Left colon (tissue), 2 donors: Measurements from ENCODE around the gene NHS. TPM values are rescaled to one million over a fixed set of nuclear protein-coding genes. Genes with fewer than 3 reads are reported as not detected.

Experiments used
- ATAC-seq: fragments of 200-7000 bp; cut with Tn5 transposase; one replicate; pipeline ENCODE4 v1.9.1; 2020; ENCODE audit warnings: mild to moderate bottlenecking, moderate library complexity
- DNase-seq, 2 donors: peaks; one replicate each; pipeline ENCODE4 v3.0.0-alpha.2; 2020
- intact Hi-C, 2 donors: fragments of 100-400 bp; cut with DNase I in 1 of 2; cut with micrococcal nuclease in 1 of 2; formaldehyde crosslinking; loops; one replicate each; pipeline versions ENCODE4 v1.11.2 to v1.14.0; 2022; cut with DNase I, micrococcal nuclease
- total RNA-seq, 2 donors: library from RNA; stranded (reverse); fragmentation: NEBNext Ultra II Directional; extraction: Animal tissue kit (Norgen Biotek cat#: 25700); gene quantifications; one replicate each; pipeline ENCODE4 v1.2.1, GENCODE V29; 2021
- donor health status: DM: no; HTN: no; CAD: no.
- donor health status: DM: yes; HTN: yes; CAD: no.

Gene NHS
- total RNA-seq, 2 donors from 2014 or later, result 1.9 to 2.0 TPM

GRCh38 chrX:17591741-17592110 is 216.7 kb downstream of the NHS start:
- no peak for DNase-seq
- ATAC-seq, result no peak
- intact Hi-C loops, result loop anchor here in 1 of 2 donors (5.0 to 10.0 kb wide), 2 partner anchors 207 to 349 kb away; no protein-coding TSS in a partner anchor

DNA sequence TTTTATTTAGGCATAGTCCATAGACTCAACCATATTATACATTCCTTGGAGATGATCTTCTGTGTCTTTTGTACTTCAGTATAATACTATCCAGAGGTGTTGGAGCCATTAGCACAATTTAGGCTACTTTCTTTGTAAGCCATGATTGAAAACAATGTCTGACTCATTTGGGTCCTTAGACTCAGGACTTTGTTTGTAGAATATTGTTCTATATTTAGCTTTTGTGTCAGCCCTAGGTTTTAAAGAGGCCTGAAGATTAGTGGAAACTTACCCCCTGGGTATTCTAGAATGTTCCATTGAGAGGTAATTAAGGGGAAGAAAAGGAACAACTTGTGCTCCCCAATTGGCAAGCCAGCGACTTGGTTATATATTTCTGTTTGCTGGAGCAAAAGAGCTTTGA is 217.1 kb downstream of the NHS start:
- intact Hi-C loops, result loop anchor here in 1 of 2 donors (5.0 to 10.0 kb wide), 2 partner anchors 207 to 350 kb away; no protein-coding TSS in a partner anchor
- no peak for DNase-seq
- no peak for ATAC-seq

- intact Hi-C loops, result loop anchor here in 1 of 2 donors (5.0 to 10.0 kb wide), 2 partner anchors 210 to 352 kb away; no protein-coding TSS in a partner anchor
- ATAC-seq (no peak), DNase-seq (no peak)
Measured at GRCh38 chrX:17594693-17595092, 219.7 kb downstream of the NHS start.

GRCh38 chrX:17595456-17596035 is 220.5 kb downstream of the NHS start:
- intact Hi-C loops, result loop anchor here in 1 of 2 donors (10.0 kb wide), 1 partner anchor 211 kb away; no protein-coding TSS in a partner anchor
- DNase-seq (no peak), ATAC-seq (peak; percentile 65)

- intact Hi-C loops, result loop anchor here in 1 of 2 donors (10.0 kb wide), 1 partner anchor 211 kb away; no protein-coding TSS in a partner anchor
- ATAC-seq (no peak), DNase-seq (no peak)
Measured at GRCh38 chrX:17596061-17596460, 221.1 kb downstream of the NHS start.

DNA sequence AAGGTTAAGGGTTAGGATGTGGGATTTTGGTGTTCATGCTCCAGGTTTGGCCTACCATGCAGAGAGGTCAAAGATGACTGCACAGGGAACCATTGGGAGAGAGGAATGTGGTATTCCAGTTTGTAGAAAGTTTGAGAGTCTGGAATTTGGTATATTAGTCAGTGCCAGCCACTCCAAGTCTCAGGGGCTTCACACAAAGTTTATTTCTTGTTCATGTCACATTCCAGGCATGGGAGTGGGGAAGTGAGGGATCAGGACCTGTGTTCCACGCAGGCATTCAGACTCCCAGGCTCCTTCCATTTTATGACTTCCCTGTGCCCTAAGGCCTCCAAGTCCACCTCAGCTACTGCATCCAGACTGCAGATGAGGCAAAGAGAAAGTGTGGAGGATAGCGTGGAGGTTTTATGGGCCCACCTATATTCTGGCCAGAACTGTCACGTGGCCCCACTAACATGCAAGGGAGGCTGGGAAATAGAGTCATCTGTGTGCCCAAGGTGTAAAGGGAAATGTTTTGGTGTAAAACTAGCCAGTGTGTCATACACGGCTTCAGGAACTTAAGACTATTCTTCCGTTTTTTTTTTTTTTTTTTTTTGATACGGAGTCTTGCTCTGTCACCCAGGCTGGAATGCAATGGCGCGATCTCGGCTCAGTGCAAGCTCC is 221.7 kb downstream of the NHS start:
- intact Hi-C loops, result loop anchor here in 1 of 2 donors (10.0 kb wide), 1 partner anchor 212 kb away; no protein-coding TSS in a partner anchor
- ATAC-seq (no peak), DNase-seq (no peak)

GRCh38 chrX:17597327-17597726 is 222.3 kb downstream of the NHS start:
- intact Hi-C loops, result loop anchor here in 1 of 2 donors (10.0 kb wide), 1 partner anchor 213 kb away; no protein-coding TSS in a partner anchor
- ATAC-seq (no peak), DNase-seq (no peak)

DNA sequence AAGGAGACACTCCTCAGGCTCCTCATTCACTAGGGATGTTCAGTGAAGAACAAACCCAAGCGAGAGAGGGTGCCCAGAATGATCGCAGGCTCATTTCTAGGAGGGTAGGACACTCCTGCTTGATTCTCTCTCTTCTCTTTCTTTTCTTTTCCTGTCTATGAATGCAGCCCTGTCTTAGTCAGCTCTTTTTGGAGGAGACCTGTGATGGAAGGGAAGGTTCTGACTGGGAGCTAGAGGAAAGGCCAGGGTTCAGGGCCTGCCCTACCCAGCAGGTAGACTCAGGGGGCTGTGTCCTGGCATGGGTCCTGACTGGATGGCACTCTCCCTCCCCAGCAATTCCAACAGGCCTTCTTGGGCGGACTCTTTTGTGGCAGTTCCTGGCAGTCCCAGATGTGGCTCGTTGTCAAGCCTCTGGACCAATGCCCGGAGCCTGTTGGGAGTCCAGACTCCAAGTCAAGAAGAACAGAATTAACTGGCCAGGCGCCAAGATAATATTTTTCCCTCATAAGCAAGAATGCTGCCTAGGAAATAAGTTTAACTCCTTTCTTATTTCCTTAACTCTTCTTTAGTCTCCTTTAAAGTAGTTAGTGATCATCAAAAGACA is 222.9 kb downstream of the NHS start:
- intact Hi-C loops, result loop anchor here in 1 of 2 donors (10.0 kb wide), 1 partner anchor 213 kb away; no protein-coding TSS in a partner anchor
- ATAC-seq (peak; percentile 78), DNase-seq (peak; percentile 74 to 81)

DNA sequence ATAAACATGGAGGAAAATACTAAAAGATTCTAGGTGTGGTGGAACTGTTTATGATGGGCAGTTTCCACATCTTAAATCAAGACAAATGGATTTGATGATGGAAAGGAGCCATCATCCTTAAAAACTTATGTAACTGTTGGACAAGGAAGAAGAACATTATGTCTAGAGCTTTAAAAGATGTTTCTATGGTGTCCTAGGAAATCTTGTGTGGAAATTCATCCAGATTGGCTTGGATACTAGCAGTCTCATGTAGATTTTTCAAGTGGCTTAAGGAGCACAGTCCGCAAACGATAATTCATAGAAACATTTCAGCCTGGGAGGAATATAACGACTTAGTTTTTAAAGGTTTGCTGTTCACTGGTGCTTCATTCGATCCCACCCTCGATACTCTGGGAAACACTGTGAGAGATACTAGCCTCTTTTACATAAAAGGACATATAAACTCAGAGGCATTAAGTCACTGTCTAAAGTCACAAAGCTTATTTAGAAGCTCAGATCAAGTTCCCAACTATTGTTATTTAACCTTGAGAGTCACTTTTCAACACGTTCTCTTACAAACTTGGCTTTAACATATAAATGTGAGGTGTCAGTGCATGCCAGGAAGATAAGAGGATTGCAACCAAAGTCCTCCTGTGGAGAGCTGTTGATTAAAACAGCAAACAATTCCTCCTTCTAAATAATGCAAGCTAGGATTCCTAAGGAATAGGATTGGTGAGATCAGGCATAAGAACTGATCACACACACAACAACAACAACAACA is 226.6 kb downstream of the NHS start:
- ATAC-seq, result no peak
- intact Hi-C loops, result no loop called here
- no peak for DNase-seq

DNA sequence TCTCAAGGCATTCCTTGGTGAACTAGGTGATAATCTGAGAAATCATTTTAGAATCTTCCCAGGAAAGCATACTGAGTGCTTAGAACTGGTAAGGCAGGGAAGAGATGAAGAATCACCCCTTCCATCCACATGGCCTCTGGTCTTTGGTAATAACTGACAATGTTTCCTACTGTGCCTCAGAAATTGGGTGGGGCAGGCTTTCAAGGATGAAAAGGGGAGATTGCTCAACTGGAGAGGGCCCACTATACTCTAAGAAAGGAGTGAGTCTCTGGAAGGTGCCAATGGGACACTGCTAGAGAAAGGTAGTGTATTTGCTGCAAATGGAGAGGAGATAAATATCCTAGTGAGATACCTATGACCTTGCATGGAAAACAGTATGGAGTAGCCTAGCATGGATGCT is 227.2 kb downstream of the NHS start:
- ATAC-seq, result no peak
- no peak for DNase-seq
- intact Hi-C loops, result no loop called here

GRCh38 chrX:17603196-17603595 is 228.2 kb downstream of the NHS start:
- intact Hi-C loops, result no loop called here
- ATAC-seq (no peak), DNase-seq (no peak)

GRCh38 chrX:17605676-17606075 is 230.7 kb downstream of the NHS start:
- intact Hi-C loops, result no loop called here
- ATAC-seq (no peak), DNase-seq (no peak)

DNA sequence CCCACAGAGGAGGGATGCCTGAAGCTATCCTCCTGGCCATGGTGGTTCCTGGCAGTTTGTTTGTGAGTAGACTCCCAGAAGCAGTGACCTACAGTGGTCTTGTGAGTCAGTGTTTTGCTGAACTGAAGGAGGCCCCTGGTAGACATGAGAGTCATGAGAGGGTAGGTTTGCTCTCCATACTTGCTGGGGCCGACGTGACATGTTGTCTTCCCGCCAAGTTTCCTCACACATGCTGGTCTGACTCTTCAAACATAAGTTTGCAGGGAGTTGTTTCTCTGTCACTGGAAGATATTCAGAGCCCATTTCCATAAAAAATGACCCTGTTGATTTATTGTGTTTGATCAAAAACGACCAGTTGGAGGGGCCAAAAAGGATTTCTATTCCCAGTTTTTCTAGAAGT is 231.2 kb downstream of the NHS start:
- no peak for ATAC-seq
- intact Hi-C loops, result no loop called here
- DNase-seq, result no peak

GRCh38 chrX:17608888-17609287 is 233.9 kb downstream of the NHS start:
- intact Hi-C loops, result no loop called here
- ATAC-seq (no peak), DNase-seq (no peak)

- DNase-seq (no peak), ATAC-seq (no peak)
- intact Hi-C loops, result no loop called here
Measured at GRCh38 chrX:17610788-17611187, 235.8 kb downstream of the NHS start.

- intact Hi-C loops, result no loop called here
- no peak for ATAC-seq
- DNase-seq, result no peak
Measured at GRCh38 chrX:17613979-17614588, 239.1 kb downstream of the NHS start.

- ATAC-seq (no peak), DNase-seq (no peak)
- intact Hi-C loops, result no loop called here
Measured at GRCh38 chrX:17616936-17617335, 241.9 kb downstream of the NHS start.

DNA sequence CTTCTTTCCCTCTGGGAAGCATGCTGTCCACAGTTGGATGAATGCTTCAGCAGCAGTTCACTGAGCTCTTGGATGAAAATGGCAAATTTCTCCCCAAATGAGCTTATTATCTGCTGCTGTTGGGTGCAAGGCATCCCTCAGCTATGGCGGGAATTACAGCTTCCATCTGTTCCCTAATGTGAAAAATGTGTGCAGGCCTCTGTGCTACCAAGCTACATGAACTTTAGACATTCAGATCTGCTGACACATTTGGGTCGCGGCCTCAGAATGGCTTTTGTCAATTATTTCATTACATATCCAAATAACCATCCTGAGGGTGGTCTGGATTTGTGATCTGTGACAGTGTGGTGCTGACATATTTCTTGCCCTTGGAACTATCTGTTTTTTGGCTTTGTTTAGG is 242.8 kb downstream of the NHS start:
- ATAC-seq (no peak), DNase-seq (no peak)
- intact Hi-C loops, result no loop called here
